SK-N-SH treated with all-trans-retinoic acid at 6 μM for 48 hours (cell line): ENCODE measurements around the gene FOXR1.
"Not testable (repeated sequence)": the region's sequence is repeated elsewhere in the genome, so short reads cannot be mapped to it uniquely, and the experiment has no call there.

Experiments used
- ATAC-seq: fragments of 200-7000 bp; cut with Tn5 transposase; 3 replicates; pipeline ENCODE4 v1.9.1; 2020; ENCODE audit warnings: mild to moderate bottlenecking, moderate library complexity
- ARNTL ChIP-seq: fragments of 450-650 bp; formaldehyde crosslinking; IDR thresholded peaks from 2 replicates; pipeline ENCODE4 v1.5.0; 2020; ENCODE audit warnings: low read depth, mild to moderate bottlenecking, moderate library complexity, borderline replicate concordance
- BACH2 ChIP-seq: fragments of 250-450 bp; sonication (Bioruptor Pico); IDR thresholded peaks from 2 replicates; pipeline ENCODE4 v1.9.0; 2021; ENCODE audit warnings: mild to moderate bottlenecking, borderline replicate concordance
- CSDC2 ChIP-seq: fragments of 250-450 bp; sonication (Bioruptor Pico); IDR thresholded peaks from 2 replicates; pipeline ENCODE4 v1.5.0; 2020; ENCODE audit warnings: mild to moderate bottlenecking, moderate library complexity
- CSRNP3 ChIP-seq: fragments of 250-450 bp; sonication (Bioruptor Pico); IDR thresholded peaks from 2 replicates; pipeline ENCODE4 v1.5.1; 2021; ENCODE audit warnings: mild to moderate bottlenecking, moderate library complexity
- GLIS3 ChIP-seq: fragments of 250-450 bp; sonication (Bioruptor Pico); IDR thresholded peaks from 2 replicates; pipeline ENCODE4 v1.5.0; 2020; ENCODE audit warnings: mild to moderate bottlenecking, moderate library complexity
- ISL1 ChIP-seq: fragments of 250-450 bp; sonication (Bioruptor Pico); IDR thresholded peaks from 2 replicates; pipeline ENCODE4 v2.1.2; 2022; ENCODE audit warnings: mild to moderate bottlenecking, moderate library complexity
- OSR1 ChIP-seq: fragments of 250-450 bp; sonication (Bioruptor Pico); IDR thresholded peaks from 2 replicates; pipeline ENCODE4 v1.8.0; 2022; ENCODE audit warnings: moderate library complexity, mild to moderate bottlenecking, inconsistent platforms
- PPARA ChIP-seq: fragments of 250-450 bp; sonication (Bioruptor Pico); IDR thresholded peaks from 2 replicates; pipeline ENCODE4 v1.5.0; 2020; ENCODE audit warnings: mild to moderate bottlenecking, borderline replicate concordance
- RARB ChIP-seq: fragments of 250-450 bp; sonication (Bioruptor Pico); IDR thresholded peaks from 2 replicates; pipeline ENCODE4 v1.8.0; 2021; ENCODE audit warnings: mild to moderate bottlenecking, moderate library complexity
- SNAI2 ChIP-seq: fragments of 250-450 bp; sonication (Bioruptor Pico); IDR thresholded peaks from 2 replicates; pipeline ENCODE4 v1.5.0; 2020; ENCODE audit warnings: mild to moderate bottlenecking, moderate library complexity
- TCF4 ChIP-seq: fragments of 250-450 bp; sonication (Bioruptor Pico); IDR thresholded peaks from 2 replicates; pipeline ENCODE4 v1.8.0; 2021; ENCODE audit warnings: mild to moderate bottlenecking, moderate library complexity, borderline replicate concordance
- TOX ChIP-seq: fragments of 250-450 bp; sonication (Bioruptor Pico); IDR thresholded peaks from 2 replicates; pipeline ENCODE4 v1.8.0; 2021; ENCODE audit warnings: mild to moderate bottlenecking, moderate library complexity, borderline replicate concordance
- ZC3H10 ChIP-seq: fragments of 250-450 bp; sonication (Bioruptor Pico); IDR thresholded peaks from 2 replicates; pipeline ENCODE4 v1.5.1; 2021; ENCODE audit warnings: mild to moderate bottlenecking, moderate library complexity
- ZFP3 ChIP-seq: fragments of 250-450 bp; sonication (Bioruptor Pico); IDR thresholded peaks from 2 replicates; pipeline ENCODE4 v1.5.0; 2020; ENCODE audit warnings: mild to moderate bottlenecking, moderate library complexity
- ZFP30 ChIP-seq: fragments of 450-650 bp; formaldehyde crosslinking; IDR thresholded peaks from 2 replicates; pipeline ENCODE4 v1.5.0; 2022; ENCODE audit warnings: mild to moderate bottlenecking, moderate library complexity
- ZNF565 ChIP-seq: fragments of 450-650 bp; formaldehyde crosslinking; conservative IDR thresholded peaks from 2 replicates; pipeline ENCODE4 v1.5.0; 2020; ENCODE audit warnings: low read depth, mild to moderate bottlenecking, moderate library complexity
- ZNF70 ChIP-seq: fragments of 450-650 bp; formaldehyde crosslinking; IDR thresholded peaks from 2 replicates; pipeline ENCODE4 v1.5.0; 2020; ENCODE audit warnings: mild to moderate bottlenecking, moderate library complexity
- ZNF8 ChIP-seq: fragments of 450-650 bp; formaldehyde crosslinking; IDR thresholded peaks from 2 replicates; pipeline ENCODE4 v1.5.0; 2020; ENCODE audit warnings: mild to moderate bottlenecking, moderate library complexity
- TF ChIP-seq, protein P1 (sequence below): fragments of 250-450 bp; sonication (Bioruptor Pico); IDR thresholded peaks from 2 replicates; pipeline ENCODE4 v1.8.0; 2021; ENCODE audit warnings: low read depth, mild to moderate bottlenecking, moderate library complexity, borderline replicate concordance
- TF ChIP-seq, protein P2 (sequence below): fragments of 250-450 bp; sonication (Bioruptor Pico); IDR thresholded peaks from 2 replicates; pipeline ENCODE4 v1.5.0; 2020; ENCODE audit warnings: mild to moderate bottlenecking, moderate library complexity
- TF ChIP-seq, protein P3 (sequence below): fragments of 250-450 bp; sonication (Bioruptor Pico); IDR thresholded peaks from 2 replicates; pipeline ENCODE4 v1.5.1; 2020; ENCODE audit warnings: low read depth, mild to moderate bottlenecking, moderate library complexity

The FOXR1 gene

GRCh38 chr11:118953265-118953664 lies 18.3 kb upstream of the FOXR1 start:
- no peak for TF ChIP-seq OSR1 (CRISPR knock-in tag)
- ATAC-seq: no peak; the same call in 2 of the 3 replicates

DNA sequence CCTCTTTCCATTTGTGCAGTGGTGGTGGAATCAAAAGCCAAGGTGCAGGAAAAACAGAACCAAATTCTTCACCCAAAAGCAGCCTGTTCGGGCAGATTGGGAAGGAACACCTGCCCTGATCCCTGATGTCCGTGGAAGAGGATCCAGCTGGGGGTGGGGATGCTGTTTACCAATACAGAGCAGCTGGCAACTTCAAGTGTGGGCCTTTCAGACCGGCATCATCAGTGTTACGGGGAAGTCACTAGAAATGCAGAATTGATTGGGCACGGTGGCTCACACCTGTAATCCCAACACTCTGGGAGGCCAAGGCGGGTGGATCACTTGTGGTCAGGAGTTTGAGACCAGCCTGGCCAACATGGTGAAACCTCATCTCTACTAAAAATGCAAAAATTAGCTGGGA lies 17.6 kb upstream of the FOXR1 start:
- ATAC-seq: not testable (repeated sequence)

GRCh38 chr11:118956094-118956846 lies 15.3 kb upstream of the FOXR1 start, which contains the start of gene UPK2:
Gene UPK2, plus strand, starts transcription at chr11:118956298. Its CDS starts 53 bp downstream, at chr11:118956351.
- TF ChIP-seq ZNF8 (CRISPR knock-in tag) (no peak), ZFP3 (CRISPR knock-in tag) (no peak)
- ATAC-seq: peak; percentile 99

GRCh38 chr11:118956847-118957469 lies 14.6 kb upstream of the FOXR1 start:
- no peak for TF ChIP-seq TCF4 (CRISPR knock-in tag)
- no peak for TF ChIP-seq CSRNP3 (CRISPR knock-in tag)
- no peak for TF ChIP-seq RARB (CRISPR knock-in tag)
- no peak for TF ChIP-seq ZNF70
- TF ChIP-seq OSR1 (CRISPR knock-in tag): no peak
- TF ChIP-seq, protein P1, sequence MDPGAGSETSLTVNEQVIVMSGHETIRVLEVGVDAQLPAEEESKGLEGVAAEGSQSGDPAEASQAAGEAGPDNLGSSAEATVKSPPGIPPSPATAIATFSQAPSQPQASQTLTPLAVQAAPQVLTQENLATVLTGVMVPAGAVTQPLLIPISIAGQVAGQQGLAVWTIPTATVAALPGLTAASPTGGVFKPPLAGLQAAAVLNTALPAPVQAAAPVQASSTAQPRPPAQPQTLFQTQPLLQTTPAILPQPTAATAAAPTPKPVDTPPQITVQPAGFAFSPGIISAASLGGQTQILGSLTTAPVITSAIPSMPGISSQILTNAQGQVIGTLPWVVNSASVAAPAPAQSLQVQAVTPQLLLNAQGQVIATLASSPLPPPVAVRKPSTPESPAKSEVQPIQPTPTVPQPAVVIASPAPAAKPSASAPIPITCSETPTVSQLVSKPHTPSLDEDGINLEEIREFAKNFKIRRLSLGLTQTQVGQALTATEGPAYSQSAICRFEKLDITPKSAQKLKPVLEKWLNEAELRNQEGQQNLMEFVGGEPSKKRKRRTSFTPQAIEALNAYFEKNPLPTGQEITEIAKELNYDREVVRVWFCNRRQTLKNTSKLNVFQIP: no peak
- TF ChIP-seq GLIS3 (CRISPR knock-in tag): no peak
- no peak for TF ChIP-seq ISL1
- TF ChIP-seq, protein P2, sequence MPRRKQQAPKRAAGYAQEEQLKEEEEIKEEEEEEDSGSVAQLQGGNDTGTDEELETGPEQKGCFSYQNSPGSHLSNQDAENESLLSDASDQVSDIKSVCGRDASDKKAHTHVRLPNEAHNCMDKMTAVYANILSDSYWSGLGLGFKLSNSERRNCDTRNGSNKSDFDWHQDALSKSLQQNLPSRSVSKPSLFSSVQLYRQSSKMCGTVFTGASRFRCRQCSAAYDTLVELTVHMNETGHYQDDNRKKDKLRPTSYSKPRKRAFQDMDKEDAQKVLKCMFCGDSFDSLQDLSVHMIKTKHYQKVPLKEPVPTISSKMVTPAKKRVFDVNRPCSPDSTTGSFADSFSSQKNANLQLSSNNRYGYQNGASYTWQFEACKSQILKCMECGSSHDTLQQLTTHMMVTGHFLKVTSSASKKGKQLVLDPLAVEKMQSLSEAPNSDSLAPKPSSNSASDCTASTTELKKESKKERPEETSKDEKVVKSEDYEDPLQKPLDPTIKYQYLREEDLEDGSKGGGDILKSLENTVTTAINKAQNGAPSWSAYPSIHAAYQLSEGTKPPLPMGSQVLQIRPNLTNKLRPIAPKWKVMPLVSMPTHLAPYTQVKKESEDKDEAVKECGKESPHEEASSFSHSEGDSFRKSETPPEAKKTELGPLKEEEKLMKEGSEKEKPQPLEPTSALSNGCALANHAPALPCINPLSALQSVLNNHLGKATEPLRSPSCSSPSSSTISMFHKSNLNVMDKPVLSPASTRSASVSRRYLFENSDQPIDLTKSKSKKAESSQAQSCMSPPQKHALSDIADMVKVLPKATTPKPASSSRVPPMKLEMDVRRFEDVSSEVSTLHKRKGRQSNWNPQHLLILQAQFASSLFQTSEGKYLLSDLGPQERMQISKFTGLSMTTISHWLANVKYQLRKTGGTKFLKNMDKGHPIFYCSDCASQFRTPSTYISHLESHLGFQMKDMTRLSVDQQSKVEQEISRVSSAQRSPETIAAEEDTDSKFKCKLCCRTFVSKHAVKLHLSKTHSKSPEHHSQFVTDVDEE (CRISPR knock-in tag): no peak
- no peak for TF ChIP-seq SNAI2 (CRISPR knock-in tag)
- TF ChIP-seq, protein P3, sequence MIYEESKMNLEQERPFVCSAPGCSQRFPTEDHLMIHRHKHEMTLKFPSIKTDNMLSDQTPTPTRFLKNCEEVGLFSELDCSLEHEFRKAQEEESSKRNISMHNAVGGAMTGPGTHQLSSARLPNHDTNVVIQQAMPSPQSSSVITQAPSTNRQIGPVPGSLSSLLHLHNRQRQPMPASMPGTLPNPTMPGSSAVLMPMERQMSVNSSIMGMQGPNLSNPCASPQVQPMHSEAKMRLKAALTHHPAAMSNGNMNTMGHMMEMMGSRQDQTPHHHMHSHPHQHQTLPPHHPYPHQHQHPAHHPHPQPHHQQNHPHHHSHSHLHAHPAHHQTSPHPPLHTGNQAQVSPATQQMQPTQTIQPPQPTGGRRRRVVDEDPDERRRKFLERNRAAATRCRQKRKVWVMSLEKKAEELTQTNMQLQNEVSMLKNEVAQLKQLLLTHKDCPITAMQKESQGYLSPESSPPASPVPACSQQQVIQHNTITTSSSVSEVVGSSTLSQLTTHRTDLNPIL (CRISPR knock-in tag): no peak
- TF ChIP-seq ZC3H10: no peak
- no peak for TF ChIP-seq ARNTL (CRISPR knock-in tag)
- no peak for TF ChIP-seq ZFP30 (CRISPR knock-in tag)
- no peak for TF ChIP-seq TOX
- TF ChIP-seq ZNF565: no peak
- no peak for TF ChIP-seq ZFP3 (CRISPR knock-in tag)
- TF ChIP-seq BACH2 (CRISPR knock-in tag): no peak
- no peak for TF ChIP-seq PPARA (CRISPR knock-in tag)
- no peak for TF ChIP-seq CSDC2 (CRISPR knock-in tag)
- TF ChIP-seq, all 23 proteins: peak for 0
- ATAC-seq: peak; percentile 21; the same call in 2 of the 3 replicates
